Spleen (tissue), 7 donors: ENCODE measurements around the gene SKA3.

ENCODE experiments used
- CTCF ChIP-seq, 11 experiments: fragments of 200-600 bp in 7 of 11; fragments of 450-650 bp in 4 of 11; sonication (generic) in 4 of 11; IDR thresholded peaks in 8 of 11; conservative IDR thresholded peaks in 3 of 11; 1 replicate in 7 of 11; 2 replicates in 4 of 11; pipeline versions ENCODE4 v1.4.0 to v1.8.0; 2016 to 2021; ENCODE audit warnings: antibody characterized with exemption in 11 of 11, inconsistent platforms in 4 of 11, mild to moderate bottlenecking in 1 of 11
- POLR2A ChIP-seq, 3 donors: fragments of 450-650 bp; IDR thresholded peaks; one replicate each; pipeline ENCODE4 v1.5.1; 2017; ENCODE audit warnings: antibody characterized with exemption in 3 of 3, mild to moderate bottlenecking in 1 of 3
- POLR2AphosphoS5 ChIP-seq, 3 donors: sonication (generic); formaldehyde crosslinking; IDR thresholded peaks; one replicate each; pipeline ENCODE4 v1.5.1; 2017; ENCODE audit warnings: antibody characterized with exemption in 3 of 3
- donor health status: DM: no; HTN: no; CAD: no; lungs with moderate emphysema.
- donor health status: DM: no; HTN: no; CAD: no.
- donor health status: DM: no; HTN: no; CAD: no.

DNA sequence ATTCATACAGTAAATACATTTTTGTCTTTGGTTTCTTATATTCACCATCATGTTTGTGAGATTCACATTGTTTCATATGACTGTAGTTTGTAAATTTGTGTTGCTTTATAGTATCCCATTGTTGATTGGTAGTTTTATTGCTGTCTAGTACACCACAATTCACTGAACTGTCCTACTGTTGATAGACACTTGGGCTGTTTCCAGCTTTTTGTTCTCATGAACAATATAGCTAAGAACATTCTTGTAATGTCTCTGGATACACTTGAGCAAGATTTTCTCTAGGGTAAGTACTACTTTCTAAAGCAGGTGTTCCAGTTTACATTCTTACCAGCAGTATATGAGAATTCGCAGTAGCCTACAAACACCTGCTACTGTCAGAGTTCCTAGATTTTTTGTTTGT is 37.8 kb downstream of the SKA3 start:
- TF ChIP-seq CTCF (IDR thresholded peaks at IDR 0.05 in 8 of 11, conservative IDR thresholded peaks at IDR 0.05 in 3 of 11) = no peak
- no peak for TF ChIP-seq POLR2A (IDR thresholded peaks at IDR 0.05)
- no peak for TF ChIP-seq POLR2AphosphoS5 (IDR thresholded peaks at IDR 0.05)
